BLaER1 (cell line): Measurements from ENCODE around the gene ABAT.
"Not testable (repeated sequence)": the region's sequence is repeated elsewhere in the genome, so short reads cannot be mapped to it uniquely, and the experiment has no call there.

ENCODE experiments used
- H3K27ac ChIP-seq: shearing (Covaris generic); formaldehyde crosslinking; 2 replicates; pipeline ENCODE4 v1.8.1; 2022
- H3K27me3 ChIP-seq: shearing (Covaris generic); formaldehyde crosslinking; 2 replicates; pipeline ENCODE4 v1.8.1; 2022
- H3K36me3 ChIP-seq: shearing (Covaris generic); formaldehyde crosslinking; 2 replicates; pipeline ENCODE4 v1.8.1; 2022
- H3K4me1 ChIP-seq: shearing (Covaris generic); formaldehyde crosslinking; 2 replicates; pipeline ENCODE4 v1.8.1; 2022
- H3K4me2 ChIP-seq: shearing (Covaris generic); formaldehyde crosslinking; 2 replicates; pipeline ENCODE4 v1.8.1; 2022
- H3K4me3 ChIP-seq: shearing (Covaris generic); formaldehyde crosslinking; 2 replicates; pipeline ENCODE4 v1.8.1; 2022
- H3K9ac ChIP-seq: shearing (Covaris generic); formaldehyde crosslinking; 2 replicates; pipeline ENCODE4 v1.8.1; 2022
- H3K9me3 ChIP-seq: shearing (Covaris generic); formaldehyde crosslinking; 2 replicates; pipeline ENCODE4 v1.8.1; 2022
- H4K20me1 ChIP-seq: shearing (Covaris generic); formaldehyde crosslinking; 2 replicates; pipeline ENCODE4 v1.8.1; 2022
- Cebpa-rat ChIP-seq: shearing (Covaris generic); IDR thresholded peaks from 2 replicates; pipeline ENCODE4 v1.8.1; 2022

Gene ABAT

DNA sequence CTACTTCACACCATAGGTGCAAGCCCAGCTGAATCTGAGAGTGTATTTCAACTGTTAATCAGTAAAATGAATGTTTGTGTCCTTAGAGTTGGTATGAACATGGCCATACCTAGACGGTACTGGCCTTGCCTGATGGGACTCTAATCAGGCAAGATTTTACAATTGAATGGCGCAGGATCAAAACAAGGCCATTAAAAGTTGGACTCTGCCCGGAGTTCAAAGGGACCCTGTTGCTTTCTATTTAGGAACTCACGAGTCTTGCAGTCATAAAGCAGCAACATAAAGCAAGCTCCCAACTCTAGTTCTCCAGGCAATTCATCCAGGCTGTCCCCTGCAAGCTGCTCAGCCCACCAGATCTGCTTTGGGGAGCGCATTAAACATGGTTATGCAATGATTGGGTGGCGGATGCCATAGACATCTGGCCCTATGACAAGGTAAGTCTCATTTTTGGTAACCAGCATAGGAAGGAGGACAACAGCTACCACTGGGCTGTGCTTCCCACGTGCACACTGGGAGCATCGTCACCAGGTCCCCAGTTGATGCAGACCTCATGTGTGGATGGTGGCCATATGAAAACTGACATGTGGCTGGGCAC, 114.3 kb downstream of the ABAT start:
- no peak for TF ChIP-seq Cebpa-rat
- Histone ChIP-seq H3K9ac (no peak overlapping the region), H3K9me3 (no peaks in the 10 kb centered on the region), H4K20me1 (no peaks in the 10 kb centered on the region), H3K36me3 (no peaks in the 10 kb centered on the region), H3K4me3 (no peak overlapping the region), H3K4me2 (no peak overlapping the region), H3K4me1 (peaks cover 8% of the 10 kb centered on the region; the same call in 1 of the 2 replicates), H3K27ac (no peak overlapping the region), H3K27me3 (no peaks in the 10 kb centered on the region)

DNA sequence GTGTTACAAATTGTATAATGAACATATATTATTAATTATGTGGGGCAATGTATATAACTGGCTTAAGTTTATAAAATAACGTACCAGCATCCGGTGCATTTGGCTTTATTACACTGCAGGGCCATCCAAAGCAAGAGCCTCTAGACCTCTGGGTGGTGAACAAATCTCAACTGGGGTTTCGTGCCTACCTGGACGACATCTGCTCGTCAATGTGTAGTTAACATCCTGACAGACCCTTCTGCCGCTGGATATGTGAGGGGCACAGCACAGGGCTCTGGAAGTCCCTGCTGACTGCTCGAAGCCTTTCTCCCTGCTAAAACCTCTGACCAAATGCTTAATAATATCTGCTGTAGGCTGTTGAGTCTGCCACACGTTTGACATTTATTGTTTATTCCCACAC, 120.7 kb downstream of the ABAT start:
- H3K9ac ChIP-seq: peak overlapping the region; percentile 29; the same call in 1 of the 2 replicates
- peaks cover 24% of the 10 kb centered on the region for H4K20me1 ChIP-seq
- H3K9me3 ChIP-seq: no peaks in the 10 kb centered on the region
- no peak overlapping the region for H3K4me3 ChIP-seq
- H3K36me3 ChIP-seq: peaks cover 25% of the 10 kb centered on the region
- TF ChIP-seq Cebpa-rat: no peak
- H3K4me2 ChIP-seq: no peak overlapping the region
- peaks cover 44% of the 10 kb centered on the region for H3K4me1 ChIP-seq
- no peaks in the 10 kb centered on the region for H3K27me3 ChIP-seq
- H3K27ac ChIP-seq: no peak overlapping the region

DNA sequence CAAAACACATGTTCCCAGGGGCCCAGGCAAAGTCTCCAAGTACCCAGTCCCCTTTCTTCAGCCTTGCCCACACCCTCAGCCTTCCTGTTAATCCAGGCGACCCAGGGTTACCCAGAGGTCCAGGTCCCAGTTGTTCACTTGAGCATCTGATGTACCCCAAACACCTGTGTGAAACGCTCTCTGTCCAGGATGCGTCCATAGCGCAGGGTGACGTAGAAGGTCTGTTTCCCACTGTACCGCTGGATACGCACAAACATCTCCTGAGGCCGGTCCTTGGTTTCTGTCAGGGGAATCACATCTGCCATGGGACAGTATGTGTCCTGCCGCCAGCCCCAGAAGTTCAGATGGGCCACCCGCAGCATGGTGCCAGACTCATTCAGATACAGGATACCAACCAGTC, 121.4 kb downstream of the ABAT start:
- H3K27ac ChIP-seq: no peak overlapping the region
- no peak overlapping the region for H3K4me3 ChIP-seq
- no peaks in the 10 kb centered on the region for H3K9me3 ChIP-seq
- peaks cover 31% of the 10 kb centered on the region for H4K20me1 ChIP-seq
- H3K27me3 ChIP-seq: no peaks in the 10 kb centered on the region
- TF ChIP-seq Cebpa-rat: no peak
- peak overlapping the region; percentile 95; the same call in 1 of the 2 replicates for H3K9ac ChIP-seq
- H3K36me3 ChIP-seq: peaks cover 31% of the 10 kb centered on the region
- H3K4me1 ChIP-seq: peaks cover 52% of the 10 kb centered on the region
- peak overlapping the region; percentile 99 for H3K4me2 ChIP-seq

DNA sequence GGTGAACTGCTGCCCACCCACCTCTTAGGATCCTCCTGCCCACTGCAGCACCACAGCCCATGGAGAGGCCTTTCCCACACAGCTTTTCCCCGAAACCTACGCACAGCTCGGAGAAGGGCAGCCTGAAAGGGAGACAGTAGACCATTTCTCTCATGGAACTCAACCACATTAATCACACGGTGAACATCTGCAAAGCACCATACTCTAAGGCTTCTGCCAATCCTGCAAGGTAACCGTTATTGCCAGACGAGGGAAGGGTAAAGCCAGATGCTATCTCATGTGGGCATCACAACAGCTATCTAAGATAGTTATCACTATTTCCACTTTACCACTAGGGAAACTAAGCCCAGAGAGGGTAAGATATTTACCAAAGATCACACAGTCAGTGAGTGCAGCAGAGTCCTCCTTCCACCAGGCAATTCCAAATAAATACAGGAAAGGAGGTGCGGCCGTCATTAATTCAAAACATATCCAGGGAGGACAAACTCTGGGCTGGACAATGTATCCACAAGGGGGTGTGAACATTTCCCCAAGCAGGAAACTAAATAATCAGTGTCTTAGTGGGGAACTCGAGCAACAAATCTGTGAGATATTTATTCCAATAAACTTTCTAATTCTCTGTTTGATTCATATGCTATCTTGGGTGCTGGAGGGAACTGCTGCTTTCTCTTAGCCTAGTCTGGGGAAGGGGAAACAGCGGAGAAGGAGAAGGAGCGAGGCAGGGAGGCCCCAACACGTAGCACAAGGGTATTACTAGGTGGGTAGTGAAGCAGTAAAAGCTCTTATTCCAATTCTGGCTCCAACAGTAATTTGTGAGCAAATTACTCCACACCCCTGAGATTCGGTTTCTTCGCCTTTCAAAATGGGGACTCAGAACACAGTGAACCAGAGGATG, 122.3 kb downstream of the ABAT start:
- H3K9me3 ChIP-seq: no peaks in the 10 kb centered on the region
- TF ChIP-seq Cebpa-rat: no peak
- peak overlapping the region; percentile 99 for H3K4me2 ChIP-seq
- H3K27me3 ChIP-seq: no peaks in the 10 kb centered on the region
- peaks cover 40% of the 10 kb centered on the region for H3K36me3 ChIP-seq
- H3K4me1 ChIP-seq: peaks cover 51% of the 10 kb centered on the region
- peak overlapping the region; percentile 93 for H3K27ac ChIP-seq
- H3K4me3 ChIP-seq: peak overlapping the region; percentile 98
- H4K20me1 ChIP-seq: peaks cover 40% of the 10 kb centered on the region
- peak overlapping the region; percentile 95 for H3K9ac ChIP-seq

DNA sequence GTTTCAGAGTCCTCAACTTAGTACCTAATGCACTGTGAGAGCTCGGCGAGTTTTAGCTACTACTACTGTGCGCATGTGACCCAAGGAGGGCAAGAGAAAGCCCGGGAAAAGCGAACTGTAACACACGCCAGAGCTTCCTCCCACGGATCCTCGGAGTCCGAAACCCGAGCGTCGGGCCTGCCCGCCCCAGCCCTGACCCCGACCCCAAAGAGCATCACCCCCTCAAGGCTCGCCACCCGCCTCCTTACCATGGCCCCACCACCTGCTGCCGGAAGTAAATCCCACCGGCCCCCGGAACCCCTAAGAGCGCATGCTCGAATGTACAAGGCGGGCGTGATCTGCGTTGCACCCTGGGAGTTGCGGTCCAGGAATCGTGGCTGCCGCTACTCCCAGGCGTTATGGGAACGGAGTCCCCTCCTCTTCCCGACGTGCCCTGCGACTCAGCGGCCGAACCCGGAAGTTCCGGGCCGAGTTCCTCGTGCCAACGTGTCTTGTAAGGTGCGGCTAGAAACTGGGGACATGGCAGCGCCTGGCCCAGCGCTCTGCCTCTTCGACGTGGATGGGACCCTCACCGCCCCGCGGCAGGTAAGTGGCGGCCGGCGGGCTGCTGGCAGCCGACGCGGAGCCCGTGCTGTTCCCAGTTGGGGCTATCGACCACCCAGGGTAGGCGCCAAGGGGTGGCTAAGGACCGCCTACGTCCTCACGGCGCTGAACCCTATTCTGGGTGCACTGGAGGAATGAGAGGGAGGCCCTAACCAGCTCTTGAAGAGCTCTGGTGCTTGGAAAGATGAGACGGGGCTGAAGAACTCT, 123.2 kb downstream of the ABAT start, which contains the start of the genes PMM2 and TMEM186:
Gene PMM2, plus strand, starts transcription at position 476 of the 810 bp plus-strand sequence. Its CDS starts 44 bp downstream, at position 520.
Gene TMEM186, minus strand, starts transcription at position 276 of the 810 bp plus-strand sequence. Its CDS starts 25 bp downstream, at position 251.
- Histone ChIP-seq H3K36me3 (peaks cover 49% of the 10 kb centered on the region), H3K4me3 (peak within 1 kb of the TSS; percentile 98), H3K4me2 (peak within 1 kb of the TSS; percentile 99), H3K9me3 (no peaks in the 10 kb centered on the region), H3K27ac (peak within 1 kb of the TSS; percentile 93), H3K27me3 (no peaks in the 10 kb centered on the region), H3K4me1 (peaks cover 46% of the 10 kb centered on the region), H4K20me1 (peaks cover 49% of the 10 kb centered on the region), H3K9ac (peak within 1 kb of the TSS; percentile 95)
- no peak for TF ChIP-seq Cebpa-rat

DNA sequence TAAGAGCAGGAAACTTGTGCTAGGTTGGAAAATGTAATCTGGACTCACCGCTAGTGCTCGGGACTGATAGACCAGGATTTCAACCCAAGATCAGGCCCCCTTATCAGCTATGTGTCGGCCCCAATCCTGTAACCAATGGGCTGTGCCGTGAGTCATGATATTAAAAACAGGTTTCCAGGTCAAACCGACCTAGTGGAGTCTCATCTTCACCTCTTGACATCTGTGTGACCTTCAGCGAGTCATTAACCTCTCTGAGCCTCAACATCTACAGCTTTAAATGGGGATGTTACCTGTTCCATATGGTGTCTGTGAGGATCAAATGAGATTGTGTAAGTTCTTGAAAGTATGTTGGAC, 123.7 kb downstream of the ABAT start:
- no peak for TF ChIP-seq Cebpa-rat
- Histone ChIP-seq H3K27me3 (no peaks in the 10 kb centered on the region), H3K4me2 (peak overlapping the region; percentile 99), H4K20me1 (peaks cover 54% of the 10 kb centered on the region), H3K27ac (peak overlapping the region; percentile 93), H3K4me3 (peak overlapping the region; percentile 98), H3K36me3 (peaks cover 54% of the 10 kb centered on the region), H3K4me1 (peaks cover 46% of the 10 kb centered on the region), H3K9me3 (no peaks in the 10 kb centered on the region), H3K9ac (peak overlapping the region; percentile 95)

DNA sequence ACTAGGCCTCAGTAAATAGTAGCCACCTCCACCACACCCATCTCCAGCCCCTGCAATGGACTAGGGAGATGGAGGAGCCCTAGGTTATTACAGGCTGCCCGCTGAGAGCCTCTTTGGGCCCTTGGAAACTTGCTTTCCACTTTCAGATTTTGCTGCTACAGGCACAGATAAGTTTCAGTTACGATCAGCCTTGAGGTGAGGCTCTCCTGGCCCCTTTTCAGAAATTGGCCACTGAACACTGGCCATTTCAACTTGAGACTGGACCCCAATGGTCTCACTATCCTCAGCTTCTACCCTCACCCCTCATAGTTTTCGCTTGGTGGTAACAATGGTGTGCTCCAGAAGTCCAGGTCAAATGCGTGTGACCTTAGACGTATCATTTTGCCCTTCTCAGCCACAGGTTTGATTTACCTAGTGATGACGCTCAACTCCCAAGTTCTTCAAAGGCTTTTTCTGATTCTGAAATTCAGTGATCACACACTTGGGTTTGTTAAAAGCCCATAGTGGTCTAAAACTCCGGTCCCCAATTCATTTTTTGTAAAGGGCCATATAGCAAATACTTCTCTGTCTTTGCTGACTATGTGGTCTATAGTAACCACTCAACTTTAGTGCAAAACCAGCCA, 124.2 kb downstream of the ABAT start:
- H3K9ac ChIP-seq: peak overlapping the region; percentile 95
- H3K4me2 ChIP-seq: peak overlapping the region; percentile 99
- no peaks in the 10 kb centered on the region for H3K9me3 ChIP-seq
- H4K20me1 ChIP-seq: peaks cover 59% of the 10 kb centered on the region
- H3K27me3 ChIP-seq: no peaks in the 10 kb centered on the region
- peaks cover 46% of the 10 kb centered on the region for H3K4me1 ChIP-seq
- peak overlapping the region; percentile 93 for H3K27ac ChIP-seq
- peaks cover 59% of the 10 kb centered on the region for H3K36me3 ChIP-seq
- no peak for TF ChIP-seq Cebpa-rat
- peak overlapping the region; percentile 98 for H3K4me3 ChIP-seq

DNA sequence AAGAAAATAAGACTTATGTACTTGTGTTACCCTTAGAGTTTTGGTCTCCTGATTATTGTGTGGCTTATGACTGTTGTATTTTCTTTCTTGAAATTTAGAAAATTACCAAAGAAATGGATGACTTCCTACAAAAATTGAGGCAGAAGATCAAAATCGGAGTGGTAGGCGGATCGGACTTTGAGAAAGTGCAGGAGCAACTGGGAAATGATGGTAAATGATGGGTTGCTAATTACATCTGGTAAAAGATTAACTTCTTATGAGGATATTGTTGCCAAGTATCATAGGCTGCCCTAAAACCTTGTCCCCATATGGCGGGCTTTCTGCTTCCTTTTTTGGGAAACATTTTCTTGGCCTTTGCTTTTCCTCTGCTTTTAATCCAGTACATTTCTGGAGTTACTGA, 127.3 kb downstream of the ABAT start:
- Histone ChIP-seq H3K36me3 (peaks cover 73% of the 10 kb centered on the region), H3K27ac (no peak overlapping the region), H3K27me3 (no peaks in the 10 kb centered on the region), H3K9me3 (no peaks in the 10 kb centered on the region), H3K9ac (no peak overlapping the region), H4K20me1 (peaks cover 90% of the 10 kb centered on the region), H3K4me1 (peaks cover 30% of the 10 kb centered on the region), H3K4me2 (no peak overlapping the region), H3K4me3 (no peak overlapping the region)
- no peak for TF ChIP-seq Cebpa-rat

DNA sequence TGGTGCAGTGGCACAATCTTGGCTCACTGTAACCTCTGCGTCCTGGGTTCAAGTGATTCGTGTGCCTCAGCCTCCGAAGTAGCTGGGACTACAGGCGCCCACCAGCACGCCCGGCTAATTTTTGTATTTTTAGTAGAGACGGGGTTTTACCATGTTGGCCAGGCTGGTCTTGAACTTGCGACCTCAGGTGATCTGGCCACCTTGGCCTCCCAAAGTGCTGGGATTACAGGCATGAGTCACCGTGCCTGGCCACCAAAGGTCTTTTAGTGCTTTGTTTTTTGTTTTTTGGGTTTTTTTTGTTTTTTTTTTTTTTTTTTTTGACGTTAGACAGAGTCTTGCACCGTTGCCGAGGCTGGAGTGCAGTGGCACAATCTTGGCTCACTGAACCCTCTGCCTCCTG, 129.3 kb downstream of the ABAT start:
- H3K36me3 ChIP-seq: peaks cover 93% of the 10 kb centered on the region
- H3K27ac ChIP-seq, H3K9me3 ChIP-seq, H3K4me3 ChIP-seq, H3K27me3 ChIP-seq, H3K4me2 ChIP-seq, H3K9ac ChIP-seq: not testable (repeated sequence)
- H3K4me1 ChIP-seq: peaks cover 23% of the 10 kb centered on the region
- H4K20me1 ChIP-seq: peaks cover 100% of the 10 kb centered on the region
